ENCODE data around the gene ALKBH3.

Gene ALKBH3

GRCh38 chr11:43923406-43924111 lies 42.9 kb downstream of the ALKBH3 start:
- no peak for DNase-seq

- no peak for DNase-seq
These were observed 43.7 kb downstream of the ALKBH3 start for GRCh38 chr11:43924112-43924855.

GRCh38 chr11:43925063-43925931 lies 44.7 kb downstream of the ALKBH3 start:
- DNase-seq = no peak

- DNase-seq = no peak
These were observed 45.4 kb downstream of the ALKBH3 start for GRCh38 chr11:43925932-43926505.

GRCh38 chr11:43927070-43927469 lies 46.4 kb downstream of the ALKBH3 start:
- DNase-seq = no peak

GRCh38 chr11:43927925-43928707 lies 47.5 kb downstream of the ALKBH3 start:
- no peak for DNase-seq

GRCh38 chr11:43928721-43929120 lies 48.1 kb downstream of the ALKBH3 start:
- no peak for DNase-seq

GRCh38 chr11:43930868-43931716 lies 50.5 kb downstream of the ALKBH3 start:
- no peak for DNase-seq

GRCh38 chr11:43931717-43932039 lies 51.0 kb downstream of the ALKBH3 start:
- DNase-seq = no peak

- DNase-seq = no peak
These were observed 52.6 kb downstream of the ALKBH3 start for GRCh38 chr11:43933226-43933607.

- DNase-seq = no peak
These were observed 53.2 kb downstream of the ALKBH3 start for GRCh38 chr11:43933608-43934551.

- no peak for DNase-seq
These were observed 54.2 kb downstream of the ALKBH3 start for GRCh38 chr11:43934601-43935423.

- no peak for DNase-seq
These were observed 54.9 kb downstream of the ALKBH3 start for GRCh38 chr11:43935424-43935979.

- no peak for DNase-seq
These were observed 55.4 kb downstream of the ALKBH3 start for GRCh38 chr11:43936076-43936475.

- DNase-seq = no peak
These were observed 57.1 kb downstream of the ALKBH3 start for GRCh38 chr11:43937434-43938411.

GRCh38 chr11:43941257-43941994 lies 60.8 kb downstream of the ALKBH3 start:
- no peak for DNase-seq

Data from activated effector memory CD4-positive, alpha-beta T cell treated with anti-CD3 and anti-CD28 coated beads, Interleukin-2, amount 50 U/mL, for 16 hours (primary cell).